ENCODE data around the gene MISP. TPM values are rescaled to one million over a fixed set of nuclear protein-coding genes. Genes with fewer than 3 reads are reported as not detected.

Gene MISP
- polyA plus RNA-seq, 12 donors = 0.07 to 36.0 (median 0.12) TPM; not detected in 2

DNA sequence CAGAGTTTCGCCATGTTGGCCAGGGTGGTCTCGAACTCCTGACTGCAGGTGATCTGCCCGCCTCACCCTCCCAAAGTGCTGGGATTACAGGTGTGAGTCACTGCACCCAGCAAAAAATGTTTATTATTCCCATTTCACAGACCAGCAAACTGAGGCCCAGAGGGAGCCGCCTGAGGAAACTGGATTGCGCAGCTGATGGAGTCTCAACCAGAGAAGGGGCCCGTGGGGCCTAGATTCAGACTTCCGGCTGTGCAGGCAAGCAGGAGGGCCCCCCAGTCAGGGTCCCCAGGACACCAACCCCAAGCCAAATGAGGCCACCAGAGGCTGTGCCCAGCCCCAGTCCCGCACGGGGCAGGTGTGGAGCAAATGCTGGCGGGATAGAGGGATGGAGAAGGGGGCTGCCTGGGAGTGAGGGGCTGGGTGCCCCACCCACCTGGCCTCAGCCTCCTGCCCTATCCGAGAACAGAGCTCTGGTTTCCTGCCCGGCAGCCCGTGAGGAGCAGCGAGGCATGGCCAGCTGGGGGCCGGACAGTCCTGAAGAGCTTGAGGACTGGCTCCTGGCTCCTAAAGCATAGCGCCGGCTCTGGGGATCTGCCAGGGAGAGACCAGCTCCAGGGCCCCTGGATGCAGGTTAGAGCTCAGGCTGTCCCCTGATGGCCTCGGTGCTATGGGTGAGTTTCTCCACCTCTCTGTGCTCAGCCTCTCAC is 22.0 kb downstream of the MISP start:
- no peak for DNase-seq

GRCh38 chr19:776549-776948 is 25.6 kb downstream of the MISP start:
- DNase-seq = no peak

DNA sequence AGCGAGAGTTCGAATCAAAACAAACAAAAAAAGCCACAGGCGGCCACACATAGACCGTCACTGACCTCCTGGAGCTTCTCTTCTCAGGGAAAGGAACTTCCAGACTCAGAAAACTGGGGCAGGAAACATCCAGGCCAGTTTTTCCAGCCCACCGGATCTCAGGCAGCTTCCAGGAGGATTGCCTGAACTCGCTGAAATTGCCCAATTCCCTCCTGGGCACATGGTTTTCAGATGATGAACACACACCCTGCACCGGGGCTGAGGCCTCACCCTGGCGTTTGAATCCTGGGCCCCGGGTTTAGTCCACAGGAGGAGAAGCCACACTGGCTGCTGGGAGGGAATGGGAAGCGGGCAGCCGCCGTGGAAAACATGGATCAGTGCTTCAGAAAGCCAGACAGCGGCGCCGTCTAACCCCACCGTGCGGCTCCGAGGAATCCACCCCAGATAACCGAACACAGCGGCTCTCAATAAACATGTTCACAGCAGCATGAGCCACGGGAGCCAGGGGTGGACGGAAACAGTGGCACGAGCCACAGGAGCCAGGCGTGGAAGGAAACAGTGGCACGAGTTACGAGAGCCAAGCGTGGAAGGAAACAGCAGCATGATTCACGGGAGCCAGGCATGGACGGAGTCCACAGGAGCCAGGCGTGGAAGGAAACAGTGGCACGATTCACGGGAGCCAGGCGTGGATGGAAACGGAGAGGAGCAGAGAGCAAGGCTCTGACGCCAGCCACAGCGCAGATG is 28.2 kb downstream of the MISP start:
- DNase-seq = no peak

DNA sequence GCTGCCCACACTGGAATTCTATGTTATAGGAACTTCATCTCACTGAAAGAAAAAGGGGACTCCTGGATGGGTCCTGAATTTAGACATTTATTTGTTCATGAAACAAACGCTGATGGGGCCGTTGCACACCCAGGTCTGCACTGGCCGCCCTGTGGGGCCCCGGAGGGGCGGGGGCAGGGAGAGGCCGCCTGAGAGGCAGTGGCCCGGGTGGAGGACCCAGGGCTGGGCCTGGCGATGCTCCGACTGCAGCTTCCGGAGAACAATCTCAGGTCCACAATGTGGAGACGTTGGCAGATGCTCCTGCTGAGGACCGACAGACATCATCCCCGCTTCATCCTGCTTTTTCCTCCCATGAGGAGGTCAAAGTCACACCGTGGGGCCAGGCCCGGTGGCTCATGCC is 30.0 kb downstream of the MISP start:
- DNase-seq = no peak

GRCh38 chr19:781800-782184 is 30.9 kb downstream of the MISP start:
- DNase-seq = no peak

DNA sequence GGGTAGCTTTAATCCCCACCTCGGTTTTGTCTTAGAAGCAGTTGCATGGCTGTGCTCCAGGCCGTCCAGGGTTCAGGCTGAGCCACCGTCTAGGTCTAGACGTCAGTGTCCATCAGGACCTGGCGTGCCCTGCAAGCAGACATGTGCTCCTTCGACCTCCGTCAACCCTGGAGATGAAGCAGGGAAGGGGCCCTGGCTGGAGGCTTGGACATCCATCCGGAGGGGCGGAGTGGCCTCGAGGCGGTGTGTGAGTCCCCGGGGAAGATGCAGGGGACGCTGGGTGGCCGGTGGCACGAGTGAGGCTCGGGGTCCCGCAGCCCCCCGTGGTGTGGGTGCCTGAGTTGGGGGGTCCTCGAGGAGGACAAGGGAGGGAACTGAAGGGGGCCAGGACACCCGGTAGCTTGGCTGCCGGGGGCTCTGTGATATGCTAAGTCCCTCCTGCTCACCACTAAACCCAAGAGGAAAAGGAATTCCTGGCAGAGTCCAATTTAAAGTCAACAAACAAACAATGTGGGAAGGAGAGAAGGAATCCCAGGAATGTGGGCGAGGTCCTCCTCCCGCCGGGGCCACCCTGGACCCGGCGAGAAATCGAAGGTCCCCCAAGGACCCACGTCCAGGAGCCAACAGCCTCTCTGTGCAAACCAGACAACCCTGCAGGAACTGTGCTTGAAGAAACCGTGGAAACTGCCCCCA is 31.4 kb downstream of the MISP start:
- DNase-seq = no peak

DNA sequence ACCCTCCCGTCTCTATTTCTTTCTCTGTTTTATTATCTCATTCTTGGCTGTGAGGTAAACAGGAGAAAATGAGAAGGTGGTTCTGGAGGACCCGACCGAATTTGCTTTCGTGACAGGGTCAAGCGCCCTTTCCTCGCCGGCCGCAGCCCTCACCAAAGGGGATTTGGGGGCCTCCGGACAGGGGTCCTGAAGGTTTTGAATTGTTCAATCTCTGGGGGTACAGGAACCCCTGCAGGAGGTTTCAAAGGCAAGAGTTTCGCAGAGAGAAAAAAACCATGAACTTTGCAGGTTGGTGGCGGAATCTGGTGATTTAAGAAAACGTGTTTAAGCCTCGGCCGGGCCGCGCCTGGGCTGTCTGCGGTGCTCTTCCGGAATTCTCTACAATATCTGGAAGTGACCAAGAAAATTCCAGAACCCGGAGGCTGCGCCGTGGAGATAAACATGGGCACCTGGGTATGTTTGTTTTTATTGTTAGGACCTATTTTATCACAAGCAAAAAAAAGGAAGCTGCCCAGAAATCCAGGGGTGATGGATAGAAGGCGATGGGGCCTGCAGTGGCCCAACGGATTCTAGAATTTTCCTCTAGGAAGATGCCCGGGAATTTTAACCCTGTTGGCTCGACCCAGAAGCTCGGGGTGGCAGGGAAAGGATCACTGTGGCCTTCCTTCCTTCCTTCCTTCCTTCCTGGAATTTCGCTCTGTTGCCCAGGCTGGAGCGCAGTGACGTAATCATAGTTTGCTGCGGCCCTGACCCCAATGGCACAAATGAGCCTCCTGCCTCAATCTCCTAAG is 32.2 kb downstream of the MISP start:
- DNase-seq = no peak

GRCh38 chr19:784541-784940 is 33.6 kb downstream of the MISP start:
- no peak for DNase-seq

- no peak for DNase-seq
Measured at GRCh38 chr19:787536-787935, 36.6 kb downstream of the MISP start.

DNA sequence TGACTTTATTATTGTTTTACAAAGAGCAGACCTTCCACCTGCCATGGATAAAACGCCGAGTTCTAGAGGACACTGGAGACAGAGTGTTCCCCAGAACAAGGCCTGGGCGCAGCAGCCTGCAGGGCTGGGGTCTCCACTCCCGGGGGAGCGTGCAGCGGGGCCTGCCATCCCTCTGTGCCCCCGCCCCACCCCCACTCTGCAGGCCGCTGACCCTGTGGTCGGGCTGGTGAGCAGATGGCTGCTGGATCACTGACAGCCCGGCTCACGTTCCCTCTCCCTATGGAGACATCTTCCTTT is 37.7 kb downstream of the MISP start:
- DNase-seq = no peak

DNA sequence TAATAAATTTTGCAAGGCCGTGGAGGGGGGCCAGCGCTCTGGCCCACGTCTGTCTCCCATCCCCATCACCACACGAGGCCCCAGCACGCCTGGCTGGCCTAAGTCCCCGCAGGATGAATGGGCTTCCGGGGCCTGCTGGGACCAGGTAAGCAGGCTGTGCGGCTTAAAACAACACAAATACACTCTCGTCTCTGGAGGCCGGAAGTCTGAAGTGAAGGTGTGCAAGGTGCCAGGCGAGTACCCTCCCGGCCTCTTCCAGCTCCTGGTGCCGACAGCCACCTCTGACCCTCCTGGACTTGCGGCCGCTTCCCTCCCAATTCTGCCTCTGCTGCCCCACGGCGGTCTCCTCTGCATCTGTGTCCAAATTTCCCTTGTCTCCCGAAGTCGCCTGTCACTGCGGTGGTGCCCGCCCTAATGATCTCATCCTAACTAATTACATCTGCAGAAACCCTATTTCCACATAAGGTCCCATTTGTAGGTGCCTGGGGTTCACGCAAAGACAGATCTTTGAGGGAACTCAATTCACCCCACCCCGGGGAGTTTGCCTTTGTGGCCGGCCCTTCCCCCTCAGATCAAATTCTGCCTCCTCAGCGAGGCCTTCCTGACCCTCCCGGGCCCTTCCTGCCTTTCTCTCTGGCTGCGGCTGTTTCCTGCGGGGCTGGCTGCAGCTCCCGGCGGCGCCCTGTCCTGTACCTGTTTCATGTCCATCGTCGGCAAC is 38.2 kb downstream of the MISP start:
- no peak for DNase-seq

GRCh38 chr19:789701-790060 is 38.8 kb downstream of the MISP start:
- no peak for DNase-seq

- no peak for DNase-seq
Measured at GRCh38 chr19:791007-791566, 40.2 kb downstream of the MISP start.

DNA sequence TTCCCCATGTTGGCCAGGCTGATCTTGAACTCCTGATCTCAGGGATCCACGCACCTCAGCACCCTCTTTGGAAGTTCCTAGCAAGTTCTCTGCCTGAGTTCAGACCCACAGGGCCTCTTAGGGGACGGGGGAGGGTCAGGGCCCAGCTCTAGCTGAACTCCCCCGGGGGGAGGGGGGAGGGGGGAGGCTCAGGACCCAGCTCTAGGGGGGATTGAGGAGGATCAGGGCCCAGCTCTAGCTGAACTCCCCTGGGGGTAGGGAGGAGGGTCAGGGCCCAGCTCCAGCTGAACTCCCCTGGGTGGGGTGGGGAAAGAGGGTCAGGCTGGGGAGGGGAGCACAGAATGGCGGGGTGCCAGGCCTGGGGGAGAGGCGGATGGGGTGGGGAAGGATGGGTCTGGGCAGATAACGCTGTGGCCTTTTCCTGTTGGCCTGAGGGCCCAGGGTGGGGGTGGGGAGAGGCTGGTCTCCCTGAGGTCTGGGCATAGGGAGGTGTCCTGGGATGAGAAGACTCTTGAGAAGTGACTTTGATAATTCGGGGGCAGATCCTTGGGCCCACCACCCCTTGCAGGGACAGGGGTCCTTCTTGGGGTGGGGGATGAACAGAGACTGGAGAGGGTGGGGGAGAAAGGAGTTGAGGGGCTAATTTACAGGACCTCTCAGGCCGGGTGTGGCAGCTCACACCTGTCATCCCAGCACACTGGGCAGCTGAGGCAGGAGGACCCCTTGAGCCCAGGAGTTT is 40.8 kb downstream of the MISP start:
- no peak for DNase-seq

DNA sequence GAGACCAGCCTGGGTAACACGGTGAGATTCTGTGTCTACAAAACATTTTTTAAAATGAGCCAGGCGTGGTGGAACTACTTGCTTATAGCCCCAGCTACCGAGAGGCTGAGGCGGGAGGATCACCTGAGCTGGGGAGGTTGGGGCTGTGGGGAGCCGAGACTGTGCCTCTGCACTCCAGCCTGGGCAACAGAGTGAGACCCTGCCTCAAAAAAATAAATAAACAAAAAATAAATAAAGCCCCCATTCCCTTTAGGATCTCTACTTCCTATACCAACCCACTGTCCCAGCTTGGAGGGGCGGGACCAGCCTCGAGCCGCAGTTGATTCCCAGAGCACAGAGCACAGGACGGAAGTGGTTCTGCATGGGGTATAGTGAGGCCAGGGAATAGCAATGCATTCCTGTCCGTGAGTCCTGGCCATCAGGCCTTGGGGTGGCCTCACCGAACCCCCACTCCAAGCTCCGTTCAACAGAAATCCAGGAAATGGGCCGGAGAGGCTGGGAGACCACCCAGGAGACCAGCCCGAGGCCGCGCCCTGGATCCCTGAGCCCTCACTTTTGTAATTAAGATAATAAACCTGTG is 41.5 kb downstream of the MISP start:
- no peak for DNase-seq

GRCh38 chr19:793806-794205 is 42.9 kb downstream of the MISP start:
- DNase-seq = no peak

DNA sequence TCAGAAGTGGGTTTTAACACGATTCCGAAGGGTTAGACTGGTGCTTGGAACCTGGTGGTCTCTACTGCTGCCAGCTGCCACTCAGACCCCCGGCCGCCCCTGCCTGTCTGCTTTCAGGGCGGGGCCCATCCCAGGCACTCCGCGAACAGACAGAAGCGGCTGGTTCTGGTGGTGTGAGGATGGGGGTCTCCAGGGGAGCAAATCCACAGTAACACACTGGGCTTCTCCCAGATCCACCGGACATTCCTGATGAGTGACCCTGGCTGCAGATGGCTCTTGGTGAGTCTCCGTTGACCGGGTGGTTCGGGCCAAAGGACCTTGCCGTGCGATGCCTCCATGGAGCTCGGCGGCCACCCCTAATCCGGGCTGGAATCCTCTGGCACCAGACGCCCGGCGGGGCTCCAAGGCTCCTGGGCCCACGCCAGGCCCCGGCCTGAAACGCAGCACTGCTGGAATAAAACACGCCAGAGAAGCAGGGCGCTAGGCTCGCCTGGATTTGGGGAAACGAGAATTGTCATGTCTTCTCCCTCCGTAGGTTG is 44.2 kb downstream of the MISP start:
- no peak for DNase-seq

DNA sequence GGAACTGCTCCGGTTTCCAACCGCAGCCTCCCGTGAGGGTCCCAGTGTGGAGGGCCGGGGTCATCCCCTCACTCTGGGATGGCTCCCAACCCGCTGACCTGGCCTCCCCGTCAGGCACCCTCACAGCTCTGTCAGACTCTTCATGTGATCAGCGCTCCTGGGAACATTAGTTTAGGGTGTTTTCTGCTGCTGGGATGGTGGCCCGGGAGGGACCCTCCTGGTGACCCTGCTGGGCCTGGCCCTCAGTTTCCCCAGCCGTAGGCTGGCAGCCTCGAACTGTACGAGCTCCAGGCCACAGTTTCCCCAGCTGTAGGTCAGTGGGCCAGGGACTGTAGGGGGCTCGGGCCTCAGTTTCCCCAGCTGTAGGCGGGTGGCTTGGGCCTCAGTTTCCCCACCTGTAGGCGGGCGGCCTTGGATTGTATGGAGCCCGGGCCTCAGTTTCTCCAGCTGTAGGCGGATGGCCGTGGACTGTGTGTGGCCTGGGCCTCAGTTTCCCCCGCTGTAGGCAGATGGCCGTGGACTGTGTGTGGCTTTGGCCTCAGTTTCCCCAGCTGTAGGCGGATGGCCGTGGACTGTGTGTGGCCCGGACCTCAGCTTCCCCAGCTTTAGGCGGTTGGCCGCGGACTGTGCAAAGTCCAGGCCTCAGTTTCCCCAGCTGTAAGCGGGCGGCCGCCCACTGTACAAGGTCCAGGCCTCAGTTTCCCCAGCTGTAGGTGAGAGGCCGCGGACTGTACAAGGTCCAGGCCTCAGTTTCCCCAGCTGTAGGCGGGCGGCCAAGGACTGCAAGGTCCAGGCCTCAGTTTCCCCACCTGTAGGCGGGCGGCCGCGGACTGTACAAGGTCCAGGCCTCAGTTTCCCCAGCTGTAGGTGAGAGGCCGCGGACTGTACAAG is 45.0 kb downstream of the MISP start:
- no peak for DNase-seq
